Measurements from ENCODE around the gene TUBB3.

Gene TUBB3

GRCh38 chr16:89936981-89937380 is 13.8 kb downstream of the TUBB3 start:
- in situ Hi-C loops (cut with MboI; ENCODE audit: low sequenced_read_pairs): no loop called here

GRCh38 chr16:89938175-89938885 is 15.2 kb downstream of the TUBB3 start:
- in situ Hi-C loops (cut with MboI; ENCODE audit: low sequenced_read_pairs): no loop called here

DNA sequence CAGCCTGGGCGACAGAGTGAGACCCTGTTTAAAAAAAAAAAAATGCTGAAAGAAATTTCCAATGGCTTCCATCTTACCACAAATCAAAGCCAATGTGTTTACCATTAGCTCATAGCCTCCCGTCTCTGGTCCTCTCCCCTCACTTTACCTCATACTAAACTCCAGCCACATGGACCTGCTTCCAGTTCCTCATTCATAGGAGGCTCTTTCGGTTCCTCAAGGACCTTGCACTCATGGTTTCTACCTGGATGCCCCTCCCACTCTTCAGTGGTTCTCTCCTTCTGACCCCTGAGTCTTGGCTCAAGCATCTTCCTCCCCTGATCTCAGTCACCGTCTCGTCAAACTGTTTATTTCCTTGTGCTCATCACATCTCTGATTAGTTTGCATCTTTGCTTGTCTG is 21.6 kb downstream of the TUBB3 start:
- in situ Hi-C loops (cut with MboI; ENCODE audit: low sequenced_read_pairs): no loop called here

DNA sequence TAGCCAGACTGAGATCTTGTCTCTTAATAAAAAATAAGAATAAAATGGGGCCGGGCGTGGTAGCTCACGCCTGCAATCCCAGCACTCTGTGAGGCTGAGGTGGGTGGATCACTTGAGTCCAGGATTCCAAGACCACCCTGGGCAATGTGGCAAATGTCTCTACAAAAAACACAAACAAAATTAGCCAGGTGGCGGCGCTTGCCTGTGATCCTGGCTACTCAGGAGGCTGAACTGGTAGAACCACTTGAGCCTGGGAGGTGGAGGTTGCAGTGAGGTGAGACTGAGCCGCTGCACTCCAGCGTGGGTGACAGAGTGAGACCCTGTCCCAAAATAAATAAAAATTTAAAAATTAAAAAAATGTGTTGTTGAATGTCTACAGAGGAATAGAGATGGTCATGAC is 22.5 kb downstream of the TUBB3 start:
- in situ Hi-C loops (cut with MboI; ENCODE audit: low sequenced_read_pairs): no loop called here

GRCh38 chr16:89946515-89946914 is 23.4 kb downstream of the TUBB3 start:
- in situ Hi-C loops (cut with MboI; ENCODE audit: low sequenced_read_pairs): no loop called here

DNA sequence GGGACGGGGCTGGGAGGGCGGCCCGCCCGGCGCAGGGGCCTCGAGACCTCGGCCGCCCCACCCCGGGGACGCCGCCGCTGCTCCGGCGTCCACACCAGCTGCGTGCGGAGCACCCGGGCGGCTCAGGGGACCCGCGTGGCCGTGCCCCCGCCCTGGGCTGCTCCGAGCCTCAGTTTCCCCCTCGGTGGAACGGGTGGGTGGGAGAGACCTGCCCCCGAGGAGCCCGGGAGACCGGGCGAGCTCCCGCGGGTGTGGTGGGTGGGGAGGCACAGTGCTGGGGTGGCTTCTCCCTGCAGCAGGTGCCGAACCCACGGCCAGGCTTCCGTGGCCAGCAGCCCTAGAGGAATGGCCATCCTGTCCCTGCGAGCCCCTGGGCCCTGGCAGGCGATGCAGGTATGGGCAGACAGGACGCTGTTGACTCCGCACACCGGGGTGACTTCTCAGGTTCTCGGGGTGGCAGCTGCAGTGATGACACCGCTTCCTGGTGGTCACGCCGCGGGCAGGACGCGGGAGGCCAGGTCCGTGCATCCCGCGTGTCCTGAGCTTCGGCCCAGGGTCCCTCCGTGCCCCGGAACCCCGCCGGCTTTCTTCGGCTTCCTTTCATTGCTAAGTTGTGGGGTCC is 26.1 kb downstream of the TUBB3 start:
- in situ Hi-C loops (cut with MboI; ENCODE audit: low sequenced_read_pairs): no loop called here

DNA sequence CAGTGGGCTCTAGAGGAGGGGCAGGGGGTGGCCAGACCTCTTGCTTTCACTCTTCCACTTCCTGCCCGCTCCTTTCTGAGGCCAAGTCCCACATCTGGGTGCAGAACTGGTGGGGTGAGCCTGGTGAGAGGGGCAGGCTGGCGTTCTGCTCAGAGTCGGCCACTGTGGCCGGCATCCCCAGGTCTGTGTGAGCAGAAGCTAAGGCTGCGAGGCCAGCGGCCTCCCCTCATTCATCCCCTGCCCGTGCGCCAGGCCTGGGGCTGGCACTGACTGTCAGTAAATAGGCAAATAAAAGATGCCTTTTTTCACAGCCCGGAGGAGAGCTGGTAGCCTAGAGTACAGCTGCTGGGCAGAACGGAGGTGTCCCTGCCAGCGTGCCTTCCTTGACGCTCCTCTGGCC is 26.6 kb downstream of the TUBB3 start:
- in situ Hi-C loops (cut with MboI; ENCODE audit: low sequenced_read_pairs): no loop called here

DNA sequence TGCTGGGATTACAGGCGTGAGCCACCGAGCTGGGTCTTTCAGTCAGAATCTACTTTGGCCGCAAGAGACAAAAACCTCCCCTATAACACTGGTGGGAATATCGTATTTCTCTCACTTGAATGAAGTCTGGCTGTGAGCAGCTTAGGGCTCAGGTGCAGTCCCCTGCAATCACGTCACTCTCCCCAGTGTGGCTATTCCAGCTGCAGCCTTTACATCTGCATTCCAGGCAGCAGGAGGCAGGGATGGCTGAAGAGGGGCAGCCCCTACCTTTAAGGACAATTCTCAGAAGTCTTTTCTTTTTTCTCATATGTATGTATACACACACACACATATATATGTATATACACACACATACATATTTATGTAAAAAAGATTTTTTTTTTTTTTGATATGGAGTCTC is 28.4 kb downstream of the TUBB3 start:
- in situ Hi-C loops (cut with MboI; ENCODE audit: low sequenced_read_pairs): no loop called here

DNA sequence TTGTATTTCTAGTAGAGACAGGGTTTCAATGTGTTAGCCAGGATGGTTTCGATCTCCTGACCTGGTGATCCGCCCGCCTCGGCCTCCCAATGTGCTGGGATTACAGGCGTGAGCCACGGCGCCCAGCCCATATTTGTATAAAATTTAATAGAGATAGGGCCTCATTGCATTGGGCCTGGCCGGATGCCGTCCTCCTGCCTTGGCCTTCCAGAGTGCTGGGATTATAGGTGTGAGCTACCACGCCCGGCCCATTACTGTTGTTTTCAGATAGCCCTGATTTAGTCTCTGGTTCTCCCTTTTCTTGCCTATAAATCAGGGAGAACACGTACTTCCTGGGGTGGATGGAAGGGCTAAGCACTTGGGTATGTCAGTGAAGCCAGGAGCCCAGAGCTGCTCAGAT is 28.9 kb downstream of the TUBB3 start:
- in situ Hi-C loops (cut with MboI; ENCODE audit: low sequenced_read_pairs): no loop called here

DNA sequence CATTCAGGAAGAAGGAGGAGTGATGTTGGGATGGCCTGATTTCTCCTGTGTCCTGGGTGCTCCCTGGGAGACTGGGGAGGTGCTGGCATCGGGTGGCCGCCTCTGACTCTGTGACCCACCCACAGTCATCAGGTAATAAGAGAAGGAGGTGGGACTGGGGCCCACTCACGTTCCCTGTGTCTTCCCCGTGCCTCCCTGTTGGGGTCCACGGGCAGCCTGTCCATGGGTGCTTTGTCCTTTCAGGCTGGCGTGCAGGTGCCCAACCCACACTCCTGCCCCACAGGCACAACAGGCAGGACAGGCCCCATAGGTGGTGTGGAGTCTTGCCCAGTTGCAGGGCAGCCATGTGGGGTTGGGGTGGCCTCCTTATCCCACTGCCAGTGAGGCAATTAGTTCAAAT is 29.4 kb downstream of the TUBB3 start:
- in situ Hi-C loops (cut with MboI; ENCODE audit: low sequenced_read_pairs): no loop called here

DNA sequence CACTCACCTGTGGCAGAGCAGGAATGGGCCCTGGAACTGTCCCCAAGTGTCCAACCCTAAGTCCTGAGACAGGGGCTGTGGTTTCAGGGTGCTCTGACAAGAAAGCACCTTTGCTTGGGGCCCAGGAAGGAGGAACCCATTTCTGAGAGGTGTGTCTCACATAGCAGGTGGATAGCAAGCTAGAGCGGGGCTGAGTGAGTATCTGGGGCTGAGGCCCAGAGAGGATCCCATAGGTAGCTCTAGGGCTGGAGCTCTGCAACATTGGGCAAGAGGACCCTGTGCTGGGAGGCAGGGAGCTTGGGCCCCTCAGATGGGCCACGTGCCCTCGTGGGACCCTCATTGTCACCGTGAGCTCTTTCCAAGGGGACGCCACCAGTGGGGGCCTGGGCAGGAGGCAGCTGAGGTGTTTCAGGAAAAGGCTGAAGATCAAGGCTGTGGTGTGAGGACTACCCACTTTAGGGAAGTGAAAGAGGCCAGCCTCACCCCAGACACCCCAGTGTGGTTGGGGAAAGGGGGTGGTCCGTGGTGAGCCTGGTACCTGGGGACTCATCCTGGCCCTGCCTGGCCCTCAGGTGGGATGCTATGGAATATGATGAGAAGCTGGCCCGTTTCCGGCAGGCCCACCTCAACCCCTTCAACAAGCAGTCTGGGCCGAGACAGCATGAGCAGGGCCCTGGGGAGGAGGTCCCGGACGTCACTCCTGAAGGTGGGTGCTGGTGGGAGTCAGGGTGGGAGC is 30.7 kb downstream of the TUBB3 start:
- in situ Hi-C loops (cut with MboI; ENCODE audit: low sequenced_read_pairs): no loop called here

- in situ Hi-C loops (cut with MboI; ENCODE audit: low sequenced_read_pairs): no loop called here
Observed at GRCh38 chr16:89954462-89954861, 31.3 kb downstream of the TUBB3 start.

DNA sequence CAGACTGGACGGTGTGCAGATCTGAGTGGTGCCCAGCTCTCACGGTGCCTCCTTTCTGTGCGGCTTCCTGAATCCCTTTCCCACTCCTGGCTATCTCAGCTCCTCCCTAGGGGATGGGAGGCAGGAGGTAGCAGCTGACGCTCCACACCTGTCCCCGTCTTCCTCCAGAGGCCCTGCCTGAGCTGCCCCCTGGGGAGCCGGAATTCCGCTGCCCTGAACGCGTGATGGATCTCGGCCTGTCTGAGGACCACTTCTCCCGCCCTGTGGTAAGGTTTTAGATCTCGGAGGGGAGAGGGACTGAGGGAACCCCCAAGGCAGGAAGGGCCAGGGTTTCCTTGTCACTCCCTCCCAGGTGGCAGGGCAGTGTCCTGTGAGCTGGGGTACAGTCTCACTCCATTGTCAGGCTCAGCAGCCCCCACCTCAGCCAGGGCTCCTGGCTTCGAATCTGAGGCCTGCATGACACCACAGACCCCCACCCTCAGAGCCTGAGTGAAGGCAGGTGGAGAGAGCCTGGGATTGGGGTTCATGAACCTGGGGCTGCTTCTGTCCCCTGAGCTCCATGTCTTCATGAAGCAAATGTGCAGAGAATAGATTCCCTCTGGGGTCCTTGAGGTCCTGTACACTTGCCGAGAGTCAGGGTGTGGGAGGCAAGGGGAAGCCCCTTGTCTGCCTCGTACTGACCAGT is 32.0 kb downstream of the TUBB3 start:
- in situ Hi-C loops (cut with MboI; ENCODE audit: low sequenced_read_pairs): no loop called here

GRCh38 chr16:89956505-89957215 is 33.5 kb downstream of the TUBB3 start:
- in situ Hi-C loops (cut with MboI; ENCODE audit: low sequenced_read_pairs): no loop called here

- in situ Hi-C loops (cut with MboI; ENCODE audit: low sequenced_read_pairs): no loop called here
Observed at GRCh38 chr16:89957216-89957785, 34.2 kb downstream of the TUBB3 start.

- in situ Hi-C loops (cut with MboI; ENCODE audit: low sequenced_read_pairs): no loop called here
Observed at GRCh38 chr16:89958068-89958467, 34.9 kb downstream of the TUBB3 start.

DNA sequence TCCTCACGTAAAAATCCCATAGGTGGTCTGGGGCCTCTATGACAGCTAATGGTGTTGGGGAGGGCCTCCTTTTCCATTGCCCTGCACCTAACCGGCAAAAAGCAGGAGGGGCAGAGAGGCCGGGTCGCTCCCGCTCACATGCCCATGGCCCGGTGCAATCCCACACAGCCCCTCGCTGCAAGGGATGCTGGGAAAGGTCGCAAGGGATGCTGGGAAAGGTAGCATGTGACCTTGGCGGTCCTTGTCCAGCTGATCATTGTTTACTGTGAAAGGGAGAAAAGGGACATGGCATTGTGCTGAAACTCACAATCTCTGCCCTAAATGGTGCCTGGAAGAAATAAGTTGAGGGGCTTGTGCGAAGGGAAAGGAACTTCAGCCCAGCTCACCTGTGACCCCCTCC is 35.5 kb downstream of the TUBB3 start:
- in situ Hi-C loops (cut with MboI; ENCODE audit: low sequenced_read_pairs): no loop called here

GRCh38 chr16:89960966-89961365 is 37.8 kb downstream of the TUBB3 start:
- in situ Hi-C loops (cut with MboI; ENCODE audit: low sequenced_read_pairs): no loop called here

GRCh38 chr16:89961920-89962319 is 38.8 kb downstream of the TUBB3 start:
- in situ Hi-C loops (cut with MboI; ENCODE audit: low sequenced_read_pairs): no loop called here

DNA sequence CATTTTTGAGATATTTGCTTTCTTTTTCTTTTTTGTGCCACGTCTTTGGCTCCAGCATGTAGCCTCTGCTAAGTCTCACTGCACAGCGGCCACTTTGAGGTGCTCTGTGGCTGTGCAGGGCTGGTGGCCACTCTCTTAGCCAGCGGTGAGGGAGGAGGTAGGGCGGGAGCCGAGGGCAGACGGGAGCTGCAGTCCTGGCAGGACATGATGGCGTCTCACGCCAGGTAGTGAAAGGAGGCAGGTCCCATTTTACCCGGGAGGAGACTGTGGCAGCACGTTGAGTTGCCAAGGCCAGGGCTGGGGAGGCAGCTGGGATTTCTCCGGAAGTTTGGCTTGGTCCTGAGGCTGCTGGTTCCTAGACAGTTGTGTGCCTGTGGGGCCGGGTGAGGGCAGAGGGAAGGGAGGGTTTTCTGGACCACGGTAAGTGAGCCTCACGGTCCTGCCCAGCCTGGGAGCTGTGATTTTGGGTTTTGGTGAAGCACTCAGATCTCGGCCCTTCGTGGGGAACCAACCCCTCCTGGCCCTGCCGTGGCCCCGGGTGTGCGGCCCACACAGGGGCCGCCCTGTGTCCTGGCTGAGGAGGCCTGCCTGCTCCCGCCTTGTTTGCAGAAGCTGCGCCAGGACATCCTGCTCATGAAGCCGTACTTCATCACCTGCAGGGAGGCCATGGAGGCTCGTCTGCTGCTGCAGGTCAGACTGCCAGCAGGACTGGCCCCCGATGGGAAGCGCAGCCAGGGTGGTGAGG is 39.8 kb downstream of the TUBB3 start:
- in situ Hi-C loops (cut with MboI; ENCODE audit: low sequenced_read_pairs): no loop called here

Measured in HL-60/S4 treated with phorbol 12-myristate 13-acetate at 8.2 ng/mL for 4 days and 3 days (cell line).